ENCODE measurements around the gene MRC2.

MRC2 gene

DNA sequence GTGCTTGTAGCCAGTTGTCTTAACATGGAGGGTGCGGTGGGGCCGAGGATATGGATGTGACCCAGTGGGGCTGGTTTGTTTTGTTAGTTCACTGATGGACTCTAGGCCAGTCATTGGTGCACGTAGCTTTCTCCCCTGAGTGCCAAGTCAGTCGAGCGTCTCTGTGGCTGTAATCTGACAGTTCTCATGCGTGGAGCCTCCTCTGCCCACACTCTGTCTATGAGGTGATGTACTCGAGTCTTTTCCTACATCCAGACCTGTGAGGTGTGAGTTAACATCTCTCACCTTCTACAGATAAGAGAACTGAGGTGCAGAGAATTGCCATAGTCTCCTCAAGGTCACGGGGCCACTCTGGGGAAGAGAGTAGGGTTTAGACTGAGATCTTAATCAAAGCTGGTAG, 90.4 kb downstream of the MRC2 start:
- DNase-seq (ENCODE audit: low read depth in 2 of 2, low spot score in 1 of 2), result no peak

- no peak for DNase-seq (ENCODE audit: low read depth in 2 of 2, low spot score in 1 of 2)
Measured at GRCh38 chr17:62718429-62718828, 91.0 kb downstream of the MRC2 start.

DNA sequence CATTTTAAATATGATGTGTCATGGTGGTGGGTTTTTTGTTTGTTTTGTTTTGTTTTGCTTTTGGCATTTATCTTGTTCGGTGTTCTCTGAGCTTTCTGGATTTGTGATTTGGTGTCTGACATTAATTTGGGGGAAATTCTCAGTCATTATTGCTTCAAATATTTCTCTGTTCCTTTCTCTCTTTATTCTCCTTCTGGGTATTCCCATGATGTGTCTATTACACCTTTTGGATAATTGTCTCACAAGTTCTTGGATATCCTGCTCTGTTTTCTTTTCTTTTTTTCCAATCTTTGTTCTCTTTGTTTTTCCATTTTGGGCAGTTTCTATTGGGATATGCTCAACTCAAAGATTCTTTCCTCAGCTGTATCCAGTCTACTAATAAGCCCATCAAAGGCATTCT, 92.1 kb downstream of the MRC2 start:
- DNase-seq (ENCODE audit: low read depth in 2 of 2, low spot score in 1 of 2), result no peak

DNA sequence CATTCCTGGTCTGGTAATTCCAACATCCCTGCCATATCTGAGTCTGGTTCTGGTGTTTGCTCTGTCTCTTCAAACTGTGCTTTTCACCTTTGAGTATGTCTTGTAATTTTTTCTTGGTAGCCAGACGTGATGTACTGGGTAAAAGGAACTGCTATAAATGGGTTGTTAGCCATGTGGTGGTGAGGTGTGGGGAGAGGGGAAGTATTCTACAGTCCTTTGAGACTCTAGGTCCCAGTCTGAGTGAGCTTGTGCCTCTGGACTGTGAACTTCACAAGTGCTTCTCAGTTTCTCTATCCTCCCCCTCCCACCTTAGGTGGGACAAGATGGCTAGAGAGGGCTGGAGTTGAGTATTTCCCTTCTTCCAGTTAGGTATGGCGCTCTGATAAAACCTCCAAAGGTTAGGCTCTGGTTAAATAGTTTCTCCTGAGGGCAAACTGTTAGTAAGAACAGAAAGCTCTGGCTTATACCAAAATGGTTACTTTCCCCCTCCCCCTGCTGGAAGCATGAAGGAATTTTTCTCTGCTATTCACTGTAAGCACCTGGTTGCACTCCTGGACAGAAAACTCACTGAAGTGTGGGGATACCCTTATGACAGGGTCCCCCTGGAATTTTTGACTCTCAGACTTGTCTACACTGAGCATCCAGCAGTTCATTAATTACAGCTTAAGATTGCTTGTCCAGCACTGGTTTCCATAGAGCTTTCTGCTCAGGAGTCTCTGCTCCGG, 92.8 kb downstream of the MRC2 start:
- no peak for DNase-seq (ENCODE audit: low read depth in 2 of 2, low spot score in 1 of 2)

GRCh38 chr17:62722625-62723024, 95.2 kb downstream of the MRC2 start:
- no peak for DNase-seq (ENCODE audit: low read depth in 2 of 2, low spot score in 1 of 2)

- DNase-seq (ENCODE audit: low read depth in 2 of 2, low spot score in 1 of 2), result no peak
Measured at GRCh38 chr17:62723842-62724241, 96.4 kb downstream of the MRC2 start.

- DNase-seq (ENCODE audit: low read depth in 2 of 2, low spot score in 1 of 2), result peak; percentile 48 to 75
Measured at GRCh38 chr17:62724398-62725146, 97.1 kb downstream of the MRC2 start.

GRCh38 chr17:62725791-62726249, 98.3 kb downstream of the MRC2 start:
- no peak for DNase-seq (ENCODE audit: low read depth in 2 of 2, low spot score in 1 of 2)

DNA sequence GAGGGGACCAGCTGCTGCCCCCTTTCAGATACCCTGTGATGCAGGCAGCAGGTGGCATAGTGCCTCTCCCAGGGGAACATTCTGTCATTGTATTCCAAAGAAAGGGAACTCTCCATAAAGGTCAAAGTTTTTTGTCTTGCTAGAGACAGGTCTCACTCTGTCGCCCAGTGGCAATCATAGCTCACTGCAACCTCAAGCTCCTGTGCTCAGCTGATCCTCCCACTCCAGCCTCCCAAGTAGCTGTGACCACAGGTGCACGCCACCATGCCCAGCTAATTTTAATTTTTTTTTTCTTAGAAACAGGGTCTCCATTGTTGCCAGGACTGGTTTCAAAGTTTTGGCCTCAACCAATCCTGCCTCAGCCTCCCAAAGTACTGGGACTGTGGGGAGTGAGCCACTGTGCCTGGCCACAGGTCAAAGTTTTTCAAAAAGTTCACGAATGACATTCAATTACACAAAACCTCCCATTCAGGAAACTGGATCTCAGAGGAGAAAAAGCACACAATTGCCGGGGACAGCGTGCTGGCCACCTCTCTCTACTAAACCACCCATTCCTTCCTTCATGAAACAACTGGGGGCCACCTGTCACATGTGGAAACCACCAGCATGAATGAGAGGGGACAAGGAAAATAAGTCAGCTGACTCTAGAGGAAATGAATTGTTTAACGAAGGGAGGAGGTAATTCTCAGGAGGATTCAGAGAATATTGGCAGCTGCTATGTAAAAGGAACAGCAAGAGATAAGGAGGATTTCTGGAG, 100.6 kb downstream of the MRC2 start:
- DNase-seq (ENCODE audit: low read depth in 2 of 2, low spot score in 1 of 2), result no peak

DNA sequence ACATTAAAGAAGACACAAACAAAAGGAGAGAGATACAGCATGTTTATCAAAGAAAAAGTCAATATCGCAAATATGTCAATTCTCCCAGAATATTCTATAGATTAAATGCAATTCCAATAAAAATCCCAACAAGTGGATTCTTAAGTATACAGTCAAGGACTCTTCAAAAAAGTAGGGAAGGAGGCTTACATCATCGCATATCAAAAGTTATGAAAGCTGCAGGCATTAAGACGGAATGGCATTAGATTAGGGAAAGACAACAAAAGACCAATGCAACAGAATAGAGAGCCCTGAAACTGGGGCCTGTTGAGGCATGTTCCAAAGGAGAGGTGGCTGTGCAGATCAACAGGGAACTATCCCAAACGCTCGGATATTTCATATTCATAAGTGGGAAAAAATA, 104.7 kb downstream of the MRC2 start:
- no peak for DNase-seq (ENCODE audit: low read depth in 2 of 2, low spot score in 1 of 2)

DNA sequence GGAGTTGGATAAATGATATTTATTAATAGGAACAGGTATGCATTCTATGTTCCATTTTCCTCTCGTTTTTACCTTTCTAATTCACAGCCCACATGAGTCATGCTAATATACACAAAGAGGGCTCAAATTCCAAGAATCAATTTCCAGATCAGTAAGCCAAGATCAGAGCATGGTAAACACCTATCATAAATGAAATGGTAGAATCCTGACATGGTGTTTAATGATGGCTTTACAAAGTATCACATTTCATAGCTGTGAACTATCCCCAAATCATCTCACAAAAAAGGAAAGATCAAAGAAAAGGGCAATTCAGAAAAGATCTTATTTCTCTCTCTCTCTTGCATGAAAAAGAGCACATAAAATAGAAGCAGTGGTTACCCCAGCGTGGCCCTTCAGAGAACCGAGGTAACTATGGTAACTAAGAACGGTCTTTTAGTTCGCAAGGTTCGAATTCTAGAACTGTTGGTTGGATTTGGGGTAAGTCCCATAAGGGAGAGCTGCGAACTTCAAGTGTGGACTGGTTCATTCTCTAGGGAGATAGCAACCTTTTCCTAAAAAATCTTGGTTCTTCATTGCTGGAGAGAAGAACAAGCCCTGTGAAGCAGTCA, 107.7 kb downstream of the MRC2 start:
- no peak for DNase-seq (ENCODE audit: low read depth in 2 of 2, low spot score in 1 of 2)

DNA sequence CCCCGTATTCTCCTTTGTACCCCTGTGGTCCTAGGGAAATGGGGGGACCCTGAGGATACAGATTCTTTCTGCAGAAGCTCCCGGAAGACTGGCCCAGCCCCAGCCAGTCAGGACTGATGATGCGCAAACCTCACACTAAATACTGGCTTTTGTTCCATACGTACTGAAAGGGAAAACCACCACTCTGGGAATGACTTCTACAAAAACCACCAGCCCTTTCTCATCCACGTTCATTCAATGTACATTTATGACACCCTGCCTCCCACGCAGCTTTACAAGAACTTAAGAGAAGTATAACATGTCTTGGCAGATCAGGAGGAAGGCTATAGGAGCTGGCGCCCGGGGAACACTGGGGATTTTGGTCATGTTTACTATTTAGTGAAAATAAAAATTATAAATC, 110.0 kb downstream of the MRC2 start:
- DNase-seq (ENCODE audit: low read depth in 2 of 2, low spot score in 1 of 2), result no peak

- no peak for DNase-seq (ENCODE audit: low read depth in 2 of 2, low spot score in 1 of 2)
Measured at GRCh38 chr17:62738281-62738680, 110.8 kb downstream of the MRC2 start.

DNA sequence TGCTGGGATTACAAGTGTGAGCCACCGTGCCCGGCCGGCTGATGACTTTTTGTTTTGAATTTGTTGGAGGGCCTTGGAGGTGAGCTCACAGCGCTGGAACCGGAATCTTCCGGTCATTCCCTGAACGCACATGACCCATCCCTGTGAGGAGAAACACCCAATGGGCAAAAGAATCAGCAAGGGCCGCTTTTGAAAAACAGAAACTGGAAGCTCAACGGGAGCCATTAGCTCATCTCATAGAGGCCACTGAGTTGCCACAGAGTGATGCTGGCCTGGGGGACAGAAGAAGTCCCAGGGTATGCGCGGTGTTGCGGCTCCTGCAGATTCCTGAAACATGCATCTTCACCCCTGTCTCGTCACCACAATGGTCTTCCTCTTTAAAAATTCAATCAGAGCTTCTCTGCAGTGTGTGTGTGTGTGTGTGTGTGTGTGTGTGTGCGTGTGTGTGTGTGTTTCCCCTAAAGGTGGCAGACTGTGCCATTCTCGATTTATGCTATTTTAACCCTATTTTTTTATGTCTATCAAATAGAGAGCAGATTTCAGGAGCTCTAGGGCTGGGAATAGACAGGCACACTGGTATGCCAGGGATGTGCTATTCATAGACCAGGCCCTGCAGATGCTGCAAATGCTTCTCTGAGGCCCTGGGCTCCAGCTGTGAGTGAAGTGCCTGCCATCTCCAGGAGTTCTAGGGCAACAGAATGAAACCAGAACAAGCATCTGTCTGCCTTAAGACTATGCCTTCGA, 112.3 kb downstream of the MRC2 start:
- DNase-seq (ENCODE audit: low read depth in 2 of 2, low spot score in 1 of 2), result no peak

- no peak for DNase-seq (ENCODE audit: low read depth in 2 of 2, low spot score in 1 of 2)
Measured at GRCh38 chr17:62741290-62741689, 113.8 kb downstream of the MRC2 start.

Data from stimulated activated CD8-positive, alpha-beta memory T cell treated with anti-CD3 and anti-CD28 coated beads, Interleukin-4, amount 100 ng/mL, for 4 hours (primary cell).